K562 (cell line): Measurements from ENCODE around the gene STX1A. TPM values are rescaled to one million over a fixed set of nuclear protein-coding genes. Genes with fewer than 3 reads are reported as not detected.

Experiments used
- CBFB ChIP-seq: sonication (generic); formaldehyde crosslinking; IDR thresholded peaks from 2 replicates; pipeline ENCODE4 v1.4.0; 2020; ENCODE audit warnings: mild to moderate bottlenecking, missing genetic modification reagents
- CREB3 ChIP-seq: fragments of 450-650 bp; conservative IDR thresholded peaks from 2 replicates; pipeline ENCODE4 v1.6.1; 2016; ENCODE audit warnings: missing genetic modification characterization, low read depth, mild to moderate bottlenecking, missing compliant biosample characterization, moderate library complexity
- E2F3 ChIP-seq: fragments of 250-450 bp; sonication (Bioruptor Pico); IDR thresholded peaks from 2 replicates; pipeline ENCODE4 v1.4.0; 2020; ENCODE audit warnings: mild to moderate bottlenecking
- FOSL1 ChIP-seq: fragments of 200-800 bp; sonication (Bioruptor generic); conservative IDR thresholded peaks from 2 replicates; pipeline ENCODE4 v1.6.1; 2016; ENCODE audit warnings: missing genetic modification characterization, missing compliant biosample characterization
- NEUROD1 ChIP-seq: fragments of 150-350 bp; IDR thresholded peaks from 2 replicates; pipeline ENCODE4 v1.6.1; 2014; ENCODE audit warnings: borderline replicate concordance, low read length, low read depth; ENCODE audit not compliant: partially characterized antibody
- NKRF ChIP-seq: fragments of 450-650 bp; IDR thresholded peaks from 2 replicates; pipeline ENCODE4 v1.6.1; 2016; ENCODE audit warnings: borderline replicate concordance
- PPARD ChIP-seq: fragments of 250-450 bp; sonication (Bioruptor Pico); IDR thresholded peaks from 2 replicates; pipeline ENCODE4 v1.8.0; 2022; ENCODE audit warnings: inconsistent platforms, mild to moderate bottlenecking, moderate library complexity
- SMAD1 ChIP-seq: fragments of 150-350 bp; IDR thresholded peaks from 2 replicates; pipeline ENCODE4 v1.6.1; 2014; ENCODE audit warnings: low read length, low read depth; ENCODE audit not compliant: partially characterized antibody
- SNIP1 ChIP-seq: fragments of 450-650 bp; IDR thresholded peaks from 2 replicates; pipeline ENCODE4 v1.7.1; 2017; ENCODE audit warnings: low read depth, mild to moderate bottlenecking
- TFE3 ChIP-seq: fragments of 450-650 bp; formaldehyde crosslinking; IDR thresholded peaks from 2 replicates; pipeline ENCODE4 v1.4.0; 2020; ENCODE audit warnings: mild to moderate bottlenecking, mixed read lengths
- ZBTB40 ChIP-seq, 2 experiments: fragments of 450-650 bp in 1 of 2; sonication (generic) in 1 of 2; formaldehyde crosslinking in 1 of 2; IDR thresholded peaks; 2 replicates each; pipeline versions ENCODE4 v1.7.1 to v1.9.0; 2016 to 2022; ENCODE audit warnings: inconsistent platforms in 1 of 2, mild to moderate bottlenecking in 1 of 2, missing genetic modification reagents in 1 of 2
- polyA plus RNA-seq, 8 experiments: library from polyadenylated mRNA; depleted of rRNA in 4 of 8; stranded (reverse) in 5 of 8; unstranded in 3 of 8; fragments of >200 nt; fragmentation: Nextera tagmentation in 2 of 8; fragmentation: Illumina TruSeq in 1 of 8; extraction: Ambion mirVana in 2 of 8; extraction: Trizol in 1 of 8; gene quantifications; 2 replicates each; pipeline versions ENCODE4 v1.2.1 to v1.2.3, GENCODE V29; 2011 to 2014; ENCODE audit warnings: inconsistent platforms in 1 of 8, missing spikeins in 1 of 8
- total RNA-seq, 7 experiments: library from RNA; depleted of rRNA in 6 of 7; stranded (reverse); fragments of >200 nt in 6 of 7; fragmentation: Illumina TruSeq in 2 of 7; extraction: Trizol in 2 of 7; gene quantifications; 2 replicates each; pipeline versions ENCODE4 v1.2.1 to v1.2.3, GENCODE V29; 2011 to 2021; ENCODE audit warnings: low replicate concordance in 1 of 7

The STX1A gene
- total and polyA plus RNA-seq, 9 of the 15 experiments (the other 6 are each of a cell fraction or from before 2014, with no cell fraction given): 0.04 to 15.1 (median 6.3) TPM

- no peak for TF ChIP-seq ZBTB40 (IDR thresholded peaks at IDR 0.05)
- no peak for TF ChIP-seq ZBTB40 (CRISPR knock-in tag; IDR thresholded peaks at IDR 0.05)
- TF ChIP-seq CREB3: no peak
- no peak for TF ChIP-seq NKRF
- TF ChIP-seq NEUROD1: no peak
- TF ChIP-seq CBFB (CRISPR knock-in tag): no peak
- no peak for TF ChIP-seq E2F3 (CRISPR knock-in tag)
- TF ChIP-seq SMAD1: no peak
- TF ChIP-seq FOSL1 (tag): no peak
- TF ChIP-seq TFE3 (CRISPR knock-in tag): no peak
- TF ChIP-seq PPARD: no peak
- TF ChIP-seq SNIP1: no peak
Measured at GRCh38 chr7:73740212-73740611, 20.7 kb upstream of the STX1A start (continued).
